ENCODE results near the gene SRD5A2. TPM values are rescaled to one million over a fixed set of nuclear protein-coding genes. Genes with fewer than 3 reads are reported as not detected.

The SRD5A2 gene, protein sequence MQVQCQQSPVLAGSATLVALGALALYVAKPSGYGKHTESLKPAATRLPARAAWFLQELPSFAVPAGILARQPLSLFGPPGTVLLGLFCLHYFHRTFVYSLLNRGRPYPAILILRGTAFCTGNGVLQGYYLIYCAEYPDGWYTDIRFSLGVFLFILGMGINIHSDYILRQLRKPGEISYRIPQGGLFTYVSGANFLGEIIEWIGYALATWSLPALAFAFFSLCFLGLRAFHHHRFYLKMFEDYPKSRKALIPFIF
- polyA plus RNA-seq (ENCODE audit: insufficient read length in 12 of 12): under 1 TPM in 8 of 12 donors, not detected in 4; 0.03 to 0.08 (median 0.05) TPM
- long read RNA-seq, donor 1: 0 reads
- long read RNA-seq, donor 2: 0 reads
- long read RNA-seq, donor 3: 0 reads
- long read RNA-seq, donor 4: 0 reads
- long read RNA-seq, donor 5: 0 reads
- long read RNA-seq, donor 6: 0 reads
- long read RNA-seq, donor 7: 0 reads
- long read RNA-seq, donor 8: 0 reads
- long read RNA-seq, donor 9: 0 reads
- long read RNA-seq, donor 10: 0 reads
- long read RNA-seq, donor 11: 0 reads

- DNase-seq: no peak
These were observed at the start of gene SRD5A2 for GRCh38 chr2:31580321-31581117. Gene SRD5A2, minus strand, starts transcription at chr2:31580938. Its CDS starts 38 bp downstream, at chr2:31580900.

DNA sequence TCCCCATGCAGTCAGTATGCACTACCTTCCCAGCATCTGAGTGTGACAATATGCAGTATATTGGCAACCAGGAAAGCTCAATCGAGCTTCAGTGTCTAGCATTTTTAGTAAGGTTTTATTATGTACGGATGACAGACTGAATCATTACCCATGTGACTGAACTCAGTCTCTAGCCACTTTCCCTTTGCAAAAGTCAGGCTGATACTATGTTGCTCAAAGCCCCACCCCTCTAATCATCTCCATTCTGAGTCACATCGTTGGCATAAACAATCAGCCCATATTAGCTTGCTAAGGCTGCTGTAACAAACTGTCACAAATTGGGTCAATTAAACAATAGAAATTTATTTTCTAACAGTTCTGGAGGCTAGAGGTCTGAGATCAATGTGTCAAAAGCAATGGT lies 25.8 kb upstream of the SRD5A2 start:
- no peak for DNase-seq

- no peak for DNase-seq
These were observed 18.0 kb upstream of the SRD5A2 start for GRCh38 chr2:31598694-31599093.

GRCh38 chr2:31586230-31586629 lies 5.5 kb upstream of the SRD5A2 start:
- DNase-seq: no peak

GRCh38 chr2:31581124-31581795 lies 522 bp upstream of the SRD5A2 start:
- DNase-seq: no peak

- DNase-seq: no peak
These were observed 780 bp downstream of the SRD5A2 start for GRCh38 chr2:31579996-31580320.

DNA sequence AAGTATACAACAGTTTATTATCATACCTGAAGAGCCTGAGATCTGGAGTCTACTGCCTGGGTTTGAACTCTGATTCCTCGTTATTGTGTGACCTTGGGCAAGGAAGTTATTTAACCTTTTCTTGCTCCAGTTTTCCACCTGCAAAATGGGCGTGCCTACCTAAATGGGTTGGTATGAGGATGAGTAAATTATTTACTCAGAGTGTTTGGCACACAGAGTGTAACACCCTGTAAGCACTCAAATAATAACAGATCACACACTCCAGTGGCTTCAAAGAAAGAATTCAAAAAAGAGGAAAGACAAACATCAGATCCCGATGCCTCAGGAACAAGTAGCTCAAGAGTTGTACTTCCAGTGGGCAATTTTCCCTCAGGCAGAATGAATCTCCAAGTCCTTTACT lies 2.4 kb downstream of the SRD5A2 start:
- DNase-seq: no peak

GRCh38 chr2:31577143-31577542 lies 3.6 kb downstream of the SRD5A2 start:
- no peak for DNase-seq

DNA sequence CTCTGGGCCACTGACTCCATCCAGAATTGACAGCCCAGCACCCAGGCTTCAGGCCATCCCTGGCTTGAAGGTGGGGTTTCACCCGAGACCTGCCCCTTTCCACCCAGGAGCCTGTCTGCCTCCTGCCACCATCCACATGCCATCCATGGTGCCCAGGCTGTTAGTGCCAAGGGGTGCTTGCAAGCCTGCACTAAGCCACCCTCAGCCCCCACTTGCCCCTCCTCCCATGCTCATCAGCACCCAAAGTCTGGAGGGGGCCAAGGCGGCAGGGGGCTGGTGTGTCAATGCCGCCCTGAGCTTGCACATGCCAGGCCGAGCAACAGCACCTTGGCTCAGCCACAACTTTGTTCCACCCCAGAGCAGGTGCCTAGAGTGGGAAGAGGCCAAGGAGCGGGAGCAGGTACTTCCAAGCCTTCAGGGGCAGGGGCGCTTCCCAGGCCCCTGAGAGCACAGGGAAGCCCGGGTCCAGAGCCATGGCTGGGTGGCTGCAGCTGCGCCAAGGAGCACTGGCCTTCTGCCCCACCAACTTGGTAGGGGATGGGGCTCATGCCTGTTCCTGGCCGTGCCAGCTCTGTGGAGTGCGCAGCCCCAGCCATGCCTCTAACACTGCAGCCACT lies 12.0 kb downstream of the SRD5A2 start:
- DNase-seq: no peak

- no peak for DNase-seq
These were observed 13.1 kb downstream of the SRD5A2 start for GRCh38 chr2:31567679-31568078.

GRCh38 chr2:31563273-31563839 lies 17.4 kb downstream of the SRD5A2 start:
- no peak for DNase-seq

DNA sequence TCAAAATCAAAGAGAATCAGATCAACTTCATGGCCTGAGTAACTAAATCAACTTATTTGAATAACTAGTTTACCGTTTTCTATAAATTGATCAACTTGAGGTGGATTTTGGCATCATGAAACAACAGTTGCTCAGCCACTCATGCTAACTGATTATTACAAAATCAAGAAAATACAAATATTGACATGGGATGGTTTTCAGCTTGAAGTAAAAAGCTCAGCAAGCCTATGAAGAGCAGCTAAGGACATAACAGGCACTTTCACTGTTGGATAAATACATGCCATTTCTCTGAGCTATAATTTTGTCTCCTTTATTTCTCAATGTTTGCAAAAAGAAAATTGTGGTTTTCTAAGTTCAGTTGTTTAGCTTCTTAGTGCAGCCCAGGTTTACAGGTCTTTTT lies 18.9 kb downstream of the SRD5A2 start:
- DNase-seq: no peak

DNA sequence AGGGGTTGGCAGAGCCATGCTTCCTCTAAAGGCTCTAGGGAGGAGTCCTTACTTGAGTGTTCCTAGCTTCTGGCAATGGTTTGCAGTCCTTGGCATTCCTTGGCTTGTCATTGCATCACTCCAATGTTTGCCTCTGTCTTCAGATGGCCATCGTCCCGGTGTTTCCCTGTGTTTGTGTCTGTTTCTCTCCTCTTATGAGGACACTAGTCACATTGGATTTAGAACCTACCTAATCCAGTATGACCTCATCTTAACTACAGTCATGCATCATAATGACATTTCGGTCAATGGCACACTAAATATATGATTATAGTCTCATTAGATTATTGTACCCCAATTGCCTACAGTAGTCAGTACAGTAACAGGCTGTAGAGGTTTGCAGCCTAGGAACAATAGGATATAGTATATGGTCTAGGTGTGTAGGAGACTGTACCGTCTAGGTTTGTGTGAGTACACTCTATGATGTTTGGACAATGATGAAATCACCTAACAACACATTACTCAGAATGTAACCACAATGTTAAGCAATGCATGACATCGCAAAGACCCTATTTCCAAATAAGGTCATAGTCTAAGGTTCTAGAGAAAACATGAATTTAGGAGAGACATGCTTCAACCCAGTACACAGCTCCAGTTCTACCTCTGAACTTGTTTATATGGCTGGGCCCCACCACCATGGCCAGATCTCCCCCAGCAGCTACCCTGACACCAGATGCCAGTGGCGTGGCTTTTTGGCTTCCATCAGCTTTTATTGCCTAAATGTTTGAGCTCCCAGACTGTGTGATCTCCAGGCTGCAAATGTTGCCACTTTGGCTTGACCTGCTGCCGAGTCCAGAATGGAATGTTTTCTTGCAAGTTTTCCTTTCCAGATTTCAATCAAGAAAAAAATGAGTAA lies 22.1 kb downstream of the SRD5A2 start:
- DNase-seq: no peak

GRCh38 chr2:31556940-31557339 lies 23.8 kb downstream of the SRD5A2 start:
- DNase-seq: no peak

GRCh38 chr2:31555967-31556706 lies 24.6 kb downstream of the SRD5A2 start:
- no peak for DNase-seq

- DNase-seq: no peak
These were observed 27.4 kb downstream of the SRD5A2 start for GRCh38 chr2:31553362-31553761.

- no peak for DNase-seq
These were observed 33.3 kb downstream of the SRD5A2 start for GRCh38 chr2:31547485-31547884.

DNA sequence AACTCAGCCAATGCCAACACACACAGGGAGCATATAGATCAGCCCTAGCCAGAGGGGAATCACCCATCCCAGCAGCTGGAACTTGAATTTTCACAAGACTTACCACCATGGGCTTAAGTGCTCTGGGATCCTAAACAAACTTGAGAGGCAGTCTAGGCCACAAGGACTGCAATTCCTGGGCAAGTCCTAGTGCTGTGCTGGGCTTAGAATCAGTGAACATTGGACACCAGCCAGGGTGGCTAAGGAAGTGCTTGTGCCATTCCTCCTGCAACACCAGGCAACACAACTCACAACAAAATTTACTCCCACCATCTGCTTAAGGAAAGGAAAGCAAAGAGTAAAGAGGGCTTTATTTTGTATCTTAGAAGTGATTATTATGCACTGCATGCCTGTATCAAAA lies 38.9 kb downstream of the SRD5A2 start:
- DNase-seq: no peak

DNA sequence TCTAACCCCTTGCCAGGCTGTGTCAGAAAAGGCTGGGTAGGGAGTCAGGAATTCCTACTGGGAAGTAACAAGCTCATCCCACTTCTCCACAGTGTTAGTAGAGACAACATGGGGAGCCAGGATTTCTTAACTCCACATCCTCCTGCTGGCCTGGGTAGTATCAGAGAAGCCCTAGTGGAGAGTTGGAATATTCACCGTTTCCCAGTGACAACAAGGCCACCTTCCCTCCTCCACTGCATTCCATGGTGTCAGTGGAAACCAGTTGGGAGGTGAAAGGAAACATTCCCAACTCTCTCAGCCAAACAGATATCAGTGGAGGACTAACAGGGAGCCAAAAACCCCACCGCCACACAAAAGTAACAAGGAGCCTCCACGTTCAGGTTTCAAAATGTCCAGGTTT lies 41.2 kb downstream of the SRD5A2 start:
- no peak for DNase-seq

- no peak for DNase-seq
These were observed 45.0 kb downstream of the SRD5A2 start for GRCh38 chr2:31535768-31536167.
